DMS53 treated with DMSO at 0.1 percent for 48 hours (cell line): ENCODE measurements around the gene RSPRY1.

ENCODE experiments used
- DNase-seq: peaks from one replicate; lab custom pipeline; 2025; ENCODE audit not compliant: unreplicated experiment; lab: John Stamatoyannopoulos, UW

Gene RSPRY1

GRCh38 chr16:57289391-57290257 is 103.5 kb downstream of the RSPRY1 start:
- DNase-seq = no peak
